ENCODE data around the gene ASMT. TPM values are rescaled to one million over a fixed set of nuclear protein-coding genes. Genes with fewer than 3 reads are reported as not detected.
"Not testable (repeated sequence)": the region's sequence is repeated elsewhere in the genome, so short reads cannot be mapped to it uniquely, and the experiment has no call there.

ASMT gene
- total and polyA plus RNA-seq, 10 of the 15 experiments (the other 5 are each of a cell fraction or from before 2014, with no cell fraction given), result 0.18 to 0.29 TPM; not detected in 8

GRCh38 chrX:1624158-1624860, 9.4 kb downstream of the ASMT start:
- RAD21 ChIA-PET (ENCODE audit: unreplicated experiment); H2AFZ ChIP-seq (ENCODE audit: control insufficient read depth, low read depth, low read length); intact Hi-C loops (cut with micrococcal nuclease; ENCODE audit: unreplicated experiment); H3K4me2 ChIP-seq (ENCODE audit: control insufficient read depth, insufficient read depth); POLR2A ChIA-PET; H3K79me2 ChIP-seq (ENCODE audit: control insufficient read depth, insufficient read depth, low read length); H3K36me3 ChIP-seq (ENCODE audit: control insufficient read depth in 2 of 2, insufficient read depth in 2 of 2, low read length in 1 of 2); CTCF ChIA-PET; FAIRE-seq; H3K9me3 ChIP-seq (replicated peaks; ENCODE audit: control insufficient read depth, insufficient read depth, low read length); H3K4me3 ChIP-seq; BruUV-seq (replicated peaks); SMC1A ChIA-PET (ENCODE audit: uncharacterized antibody, unreplicated experiment); DNase-seq (ENCODE audit: low read depth, low spot score); H3K9ac ChIP-seq (ENCODE audit: control insufficient read depth, insufficient read depth, low read length); H3K4me1 ChIP-seq (ENCODE audit: control insufficient read depth, insufficient read depth, low read length); in situ Hi-C loops (cut with MboI); H3K27me3 ChIP-seq (replicated peaks in 1 of 2; ENCODE audit: control insufficient read depth in 2 of 2, insufficient read depth in 2 of 2, low read length in 1 of 2); H3K27ac ChIP-seq (ENCODE audit: control insufficient read depth, insufficient read depth); H4K20me1 ChIP-seq (ENCODE audit: control insufficient read depth, insufficient read depth); ATAC-seq: not testable (repeated sequence)
- 0 out of 2 replicates have a peak, but pooled peaks have one; percentile 52 for TF ChIP-seq TCF12 (IDR thresholded peaks at IDR 0.05; ENCODE audit: low read depth, low read length)
- 42% methylated on average over 14 of the region's 14 CpGs for WGBS (ENCODE audit: insufficient coverage, insufficient replicate concordance, low lambda C conversion rate, missing lambda C conversion rate)

- CTCF ChIA-PET; FAIRE-seq; H3K79me2 ChIP-seq (ENCODE audit: control insufficient read depth, insufficient read depth, low read length); H3K4me1 ChIP-seq (ENCODE audit: control insufficient read depth, insufficient read depth, low read length); H4K20me1 ChIP-seq (ENCODE audit: control insufficient read depth, insufficient read depth); H3K4me2 ChIP-seq (ENCODE audit: control insufficient read depth, insufficient read depth); H3K27ac ChIP-seq (ENCODE audit: control insufficient read depth, insufficient read depth); in situ Hi-C loops (cut with MboI); H3K9ac ChIP-seq (ENCODE audit: control insufficient read depth, insufficient read depth, low read length); H2AFZ ChIP-seq (ENCODE audit: control insufficient read depth, low read depth, low read length); POLR2A ChIA-PET; intact Hi-C loops (cut with micrococcal nuclease; ENCODE audit: unreplicated experiment); DNase-seq (ENCODE audit: low read depth, low spot score); H3K4me3 ChIP-seq; RAD21 ChIA-PET (ENCODE audit: unreplicated experiment); ATAC-seq; SMC1A ChIA-PET (ENCODE audit: uncharacterized antibody, unreplicated experiment); H3K36me3 ChIP-seq (ENCODE audit: control insufficient read depth in 2 of 2, insufficient read depth in 2 of 2, low read length in 1 of 2); H3K27me3 ChIP-seq (replicated peaks in 1 of 2; ENCODE audit: control insufficient read depth in 2 of 2, insufficient read depth in 2 of 2, low read length in 1 of 2); H3K9me3 ChIP-seq (replicated peaks; ENCODE audit: control insufficient read depth, insufficient read depth, low read length); BruUV-seq (replicated peaks): not testable (repeated sequence)
- 0 out of 2 replicates have a peak, but pooled peaks have one; percentile 31 for TF ChIP-seq TCF12 (IDR thresholded peaks at IDR 0.05; ENCODE audit: low read depth, low read length)
- 70% methylated on average over 7 of the region's 7 CpGs for WGBS (ENCODE audit: insufficient coverage, insufficient replicate concordance, low lambda C conversion rate, missing lambda C conversion rate)
Measured at GRCh38 chrX:1624861-1625215, 10.0 kb downstream of the ASMT start.
